ENCODE data around the gene SERPINE1. TPM values are rescaled to one million over a fixed set of nuclear protein-coding genes. Genes with fewer than 3 reads are reported as not detected.
A peak's percentile ranks its signal among the peaks of the same experiment; 100 is the strongest.

SERPINE1 gene
- total and polyA plus RNA-seq, 2 of the 8 experiments (the other 6 are each of a cell fraction or from before 2014, with no cell fraction given) = 3.7 to 5.6 TPM

- POLR2A ChIA-PET (ENCODE audit: partially characterized antibody) = interaction anchor here (0.6 to 3.2 kb wide), 3 partner anchors 24 to 50 kb away, joined by 3 to 15 read pairs (median 3); no protein-coding TSS in a partner anchor
- no peaks in the 10 kb centered on the region for H3K79me2 ChIP-seq (ENCODE audit: control insufficient read depth in 1 of 2, insufficient read depth in 2 of 2, low read length in 2 of 2)
- WGBS, 2 experiments (ENCODE audit: extremely low coverage in 1 of 2, insufficient coverage in 1 of 2, insufficient read length in 1 of 2, insufficient replicate concordance in 2 of 2, low coverage in 1 of 2, low lambda C conversion rate in 2 of 2, missing lambda C conversion rate in 1 of 2) = 89% methylated on average over 7 of the region's 7 CpGs; no CpG with 5 or more reads in 1 of the 2 experiments
- no peak overlapping the region for H4K91ac ChIP-seq (replicated peaks; ENCODE audit: insufficient read length, low read length)
- no peak overlapping the region for H2BK15ac ChIP-seq (ENCODE audit: low read length)
- no peak overlapping the region for H2BK5ac ChIP-seq (ENCODE audit: low read depth, low read length)
- no peak overlapping the region for H3K56ac ChIP-seq (replicated peaks; ENCODE audit: insufficient read length, low read depth, low read length)
- H4K20me1 ChIP-seq (replicated peaks in 1 of 2; ENCODE audit: control insufficient read depth in 1 of 2, insufficient read depth in 2 of 2, low read length in 2 of 2) = no peaks in the 10 kb centered on the region
- H2AK5ac ChIP-seq (ENCODE audit: low read depth, low read length) = no peak overlapping the region; the same call in 1 of the 2 replicates
- H3K4me1 ChIP-seq (replicated peaks in 1 of 4; ENCODE audit: control insufficient read depth in 3 of 4, insufficient read depth in 4 of 4, low read length in 3 of 4) = peaks cover 11 to 22% (median 14%) of the 10 kb centered on the region in 4 experiments
- no peak for DNase-seq (ENCODE audit: low read depth in 1 of 2, low spot score in 2 of 2)
- peaks cover 0 to 4% of the 10 kb centered on the region in 2 experiments; a peak in 1 of 4 replicates for H3K9me3 ChIP-seq (ENCODE audit: insufficient read depth in 2 of 2, low read depth in 1 of 2, low read length in 1 of 2)
- no peak overlapping the region for H3K4ac ChIP-seq (replicated peaks; ENCODE audit: insufficient read length, low read depth, low read length)
- H2BK12ac ChIP-seq (ENCODE audit: low read depth, low read length) = peak overlapping the region; percentile 68; the same call in 1 of the 2 replicates
- no peak overlapping the region for H2AFZ ChIP-seq (ENCODE audit: low read length)
- no peak overlapping the region for H2BK20ac ChIP-seq (ENCODE audit: low read length)
- H3K14ac ChIP-seq (ENCODE audit: insufficient read length) = no peak overlapping the region
- no peak overlapping the region for H3K4me2 ChIP-seq (ENCODE audit: insufficient read depth in 1 of 2, low read depth in 2 of 2, low read length in 2 of 2)
- no peak overlapping the region for H3K4me3 ChIP-seq (ENCODE audit: extremely low read depth in 1 of 4, insufficient read depth in 2 of 4, low read depth in 3 of 4, low read length in 4 of 4)
- H3K36me3 ChIP-seq (ENCODE audit: control insufficient read depth in 2 of 4, insufficient read depth in 4 of 4, low read length in 3 of 4) = no peaks in the 10 kb centered on the region
- H3K18ac ChIP-seq (ENCODE audit: extremely low read depth, low read length) = no peak overlapping the region
- CTCF ChIA-PET (ENCODE audit: partially characterized antibody) = interaction anchor here (0.7 to 8.3 kb wide), 6 partner anchors 13 to 34 kb away, joined by 3 to 80 read pairs (median 8); no protein-coding TSS in a partner anchor
- FAIRE-seq = no peak
- no peak overlapping the region for H3K9ac ChIP-seq (replicated peaks in 1 of 4; ENCODE audit: extremely low read depth in 1 of 4, low read depth in 3 of 4, low read length in 3 of 4)
- no peak overlapping the region for H3K27ac ChIP-seq (ENCODE audit: low read depth, low read length)
- no peaks in the 10 kb centered on the region; the same call in 1 of the 2 replicates for H3K23me2 ChIP-seq (ENCODE audit: low read depth, low read length)
- H3K79me1 ChIP-seq (ENCODE audit: low read depth, low read length) = no peaks in the 10 kb centered on the region
- no peak overlapping the region for H4K8ac ChIP-seq (ENCODE audit: extremely low read depth, insufficient read depth, low read length)
- no peak overlapping the region for H4K5ac ChIP-seq (ENCODE audit: insufficient read length, low read depth, low read length)
- H3K27me3 ChIP-seq (replicated peaks in 1 of 4; ENCODE audit: control insufficient read depth in 3 of 4, extremely low read depth in 1 of 4, insufficient read depth in 3 of 4, low read length in 3 of 4) = no peaks in the 10 kb centered on the region; a peak in 1 of 7 replicates
- H2BK120ac ChIP-seq (replicated peaks; ENCODE audit: low read depth, low read length) = no peak overlapping the region
- H3K23ac ChIP-seq (ENCODE audit: insufficient read length) = no peak overlapping the region
- TF ChIP-seq CEBPB (IDR thresholded peaks at IDR 0.05; ENCODE audit: low read depth, low read length) (no peak), KDM1A (IDR thresholded peaks at IDR 0.05; ENCODE audit: borderline replicate concordance, low read length) (no peak), BACH1 (IDR thresholded peaks at IDR 0.05; ENCODE audit: low read length) (no peak), POLR2A (IDR thresholded peaks at IDR 0.05; ENCODE audit: control extremely low read depth in 1 of 2, low read depth in 2 of 2, low read length in 2 of 2) (no peak), SP2 (IDR thresholded peaks at IDR 0.05; ENCODE audit: low read length) (no peak), HDAC6 (IDR thresholded peaks at IDR 0.05; ENCODE audit: low read depth, low read length) (no peak), RNF2 (IDR thresholded peaks at IDR 0.05; ENCODE audit: borderline replicate concordance, low read depth, low read length, missing control alignments, poor library complexity, severe bottlenecking) (no peak), TBP (IDR thresholded peaks at IDR 0.05; ENCODE audit: low read depth, low read length) (no peak), MAX (IDR thresholded peaks at IDR 0.05) (no peak), POU5F1 (IDR thresholded peaks at IDR 0.05; ENCODE audit: low read depth, low read length) (no peak), RXRA (IDR thresholded peaks at IDR 0.05; ENCODE audit: insufficient read depth, low read depth, low read length) (no peak), CTBP2 (IDR thresholded peaks at IDR 0.05; ENCODE audit: borderline replicate concordance, insufficient read depth, insufficient read length, low read length) (no peak), SP1 (IDR thresholded peaks at IDR 0.05; ENCODE audit: low read depth, low read length) (no peak)
These were observed 2.4 kb upstream of the SERPINE1 start for GRCh38 chr7:101124376-101125056.

All from H1 (cell line).